B cell (primary cell): ENCODE data around the gene SERPINB12. TPM values are rescaled to one million over a fixed set of nuclear protein-coding genes. Genes with fewer than 3 reads are reported as not detected.

Source experiments
- ATAC-seq: fragments of 200-7000 bp; cut with Tn5 transposase; one replicate; pipeline ENCODE4 v1.10.0; 2021; ENCODE audit warnings: low read depth, mild to moderate bottlenecking, moderate number of reproducible peaks, moderate library complexity
- CTCF ChIA-PET: fragments of 350-600 bp; sonication (Branson Sonifier 250); formaldehyde crosslinking; loops from one replicate; lab custom pipeline; 2021; ENCODE audit warnings: antibody characterized with exemption, inconsistent platforms; lab: Charles Lee
- POLR2A ChIA-PET: fragments of 350-600 bp; sonication (Branson Sonifier 250); formaldehyde crosslinking; loops from one replicate; lab custom pipeline; 2021; ENCODE audit warnings: antibody characterized with exemption; lab: Charles Lee
- DNase-seq: peaks from one replicate; pipeline ENCODE4 v3.0.0; 2013
- H2AFZ ChIP-seq: 2 replicates; pipeline ENCODE4 v1.6.1; 2012; ENCODE audit warnings: mild to moderate bottlenecking, low read depth, low read length; ENCODE audit not compliant: insufficient read depth, poor library complexity, severe bottlenecking
- H3K27ac ChIP-seq, 2 donors: 1 replicate in 1 of 2; 2 replicates in 1 of 2; pipeline ENCODE4 v1.5.1; 2012 to 2013; ENCODE audit warnings: low read length in 2 of 2, mild to moderate bottlenecking in 2 of 2, moderate library complexity in 1 of 2
- H3K27me3 ChIP-seq, 4 experiments: fragments of 200-600 bp in 1 of 4; sonication (generic) in 1 of 4; replicated peaks in 1 of 4; 1 replicate in 2 of 4; 2 replicates in 2 of 4; pipeline versions ENCODE4 v1.6.1 to v1.7.0; 2013 to 2016; ENCODE audit warnings: low read length in 3 of 4, mild to moderate bottlenecking in 2 of 4, mixed read lengths in 1 of 4, moderate library complexity in 1 of 4; ENCODE audit not compliant: insufficient read depth in 4 of 4, control insufficient read depth in 3 of 4; ENCODE audit errors: control extremely low read depth in 1 of 4
- H3K36me3 ChIP-seq, 2 experiments: replicated peaks in 1 of 2; 1 replicate in 1 of 2; 2 replicates in 1 of 2; pipeline versions ENCODE4 v1.6.1 to v1.7.1; 2013; ENCODE audit warnings: low read length in 1 of 2; ENCODE audit not compliant: insufficient read depth in 2 of 2, control insufficient read depth in 1 of 2; ENCODE audit errors: control extremely low read depth in 1 of 2, extremely low read depth in 1 of 2
- H3K4me1 ChIP-seq, 2 donors: fragments of 200-600 bp in 1 of 2; sonication (generic) in 1 of 2; 1 replicate in 1 of 2; 2 replicates in 1 of 2; pipeline versions ENCODE4 v1.5.1 to v1.6.1; 2013 to 2017; ENCODE audit warnings: low read length in 2 of 2; ENCODE audit not compliant: control insufficient read depth in 2 of 2, insufficient read depth in 2 of 2
- H3K4me2 ChIP-seq: replicated peaks from 2 replicates; pipeline ENCODE3; 2012; ENCODE audit warnings: mild to moderate bottlenecking, low read depth, low read length; ENCODE audit not compliant: poor library complexity, severe bottlenecking
- H3K4me3 ChIP-seq, 5 experiments: fragments of 200-600 bp in 1 of 5; sonication (generic) in 1 of 5; 1 replicate in 3 of 5; 2 replicates in 2 of 5; pipeline versions ENCODE4 v1.5.1 to v1.7.0; 2011 to 2016; ENCODE audit warnings: low read length in 4 of 5, mild to moderate bottlenecking in 4 of 5, low read depth in 2 of 5, control low read depth in 1 of 5, moderate library complexity in 1 of 5; ENCODE audit not compliant: insufficient read depth in 1 of 5; ENCODE audit errors: control extremely low read depth in 1 of 5, extremely low read depth in 1 of 5
- H3K79me2 ChIP-seq: fragments of 200-600 bp; sonication (generic); one replicate; pipeline ENCODE4 v1.6.0; 2016; ENCODE audit warnings: low read length; ENCODE audit not compliant: control insufficient read depth, insufficient read depth
- H3K9ac ChIP-seq: fragments of 200-600 bp; sonication (generic); 2 replicates; pipeline ENCODE4 v1.6.1; 2017; ENCODE audit warnings: mild to moderate bottlenecking, low read length, moderate library complexity
- H3K9me3 ChIP-seq, 3 donors: one replicate each; pipeline versions ENCODE4 v1.6.1 to v1.7.1; 2013; ENCODE audit warnings: low read length in 2 of 3; ENCODE audit not compliant: control insufficient read depth in 2 of 3, insufficient read depth in 1 of 3; ENCODE audit errors: control extremely low read depth in 1 of 3
- H4K20me1 ChIP-seq: 2 replicates; pipeline ENCODE4 v1.6.0; 2012; ENCODE audit warnings: mild to moderate bottlenecking, low read length; ENCODE audit not compliant: insufficient read depth, control insufficient read depth, poor library complexity, severe bottlenecking
- H3K27ac Mint-ChIP-seq: one replicate; pipeline ENCODE4 v1.8.0; 2021; ENCODE audit warnings: mixed read lengths
- H3K27me3 Mint-ChIP-seq: one replicate; pipeline ENCODE4 v1.8.0; 2021; ENCODE audit warnings: mixed read lengths
- H3K4me1 Mint-ChIP-seq: one replicate; pipeline ENCODE4 v1.8.0; 2021; ENCODE audit warnings: mixed read lengths
- H3K4me3 Mint-ChIP-seq: one replicate; pipeline ENCODE4 v1.8.0; 2021; ENCODE audit warnings: mixed read lengths
- H3K9me3 Mint-ChIP-seq: one replicate; pipeline ENCODE4 v1.8.0; 2022; ENCODE audit warnings: mixed read lengths; ENCODE audit not compliant: insufficient read depth
- EZH2 ChIP-seq: IDR thresholded peaks from 2 replicates; pipeline ENCODE4 v1.6.1; 2012; ENCODE audit warnings: borderline replicate concordance, low read depth, mild to moderate bottlenecking, moderate library complexity, low read length; ENCODE audit not compliant: insufficient read depth, poor library complexity, severe bottlenecking
- WGBS: methylation state at CpG from one replicate; pipeline ENCODE4 v1.1.5; 2013; ENCODE audit warnings: missing lambda C conversion rate; ENCODE audit not compliant: insufficient coverage; 5-methylcytosine and 5-hydroxymethylcytosine counted together
- intact Hi-C: fragments of 100-400 bp; cut with micrococcal nuclease; formaldehyde crosslinking; loops from one replicate; pipeline ENCODE4 v1.10.0; 2022
- polyA minus RNA-seq: library from RNA; depleted of rRNA, polyadenylated mRNA; stranded (reverse); fragments of >200 nt; gene quantifications from 2 replicates; pipeline ENCODE4 v1.2.3, GENCODE V29; 2012
- polyA plus RNA-seq: library from polyadenylated mRNA; depleted of rRNA; stranded (reverse); fragments of >200 nt; gene quantifications from 2 replicates; pipeline ENCODE4 v1.2.3, GENCODE V29; 2012
- total RNA-seq, 2 donors: library from RNA; stranded (reverse); fragments of 120-200 nt in 1 of 2; gene quantifications; 1 replicate in 1 of 2; 2 replicates in 1 of 2; pipeline versions ENCODE4 v1.2.3 to v1.2.4, GENCODE V29; 2013 to 2022
- TF ChIP-seq, protein P1 (sequence below): fragments of 200-600 bp; IDR thresholded peaks from one replicate; pipeline ENCODE4 v1.8.0; 2022; ENCODE audit warnings: antibody characterized with exemption, mild to moderate bottlenecking

SERPINB12 gene, protein sequence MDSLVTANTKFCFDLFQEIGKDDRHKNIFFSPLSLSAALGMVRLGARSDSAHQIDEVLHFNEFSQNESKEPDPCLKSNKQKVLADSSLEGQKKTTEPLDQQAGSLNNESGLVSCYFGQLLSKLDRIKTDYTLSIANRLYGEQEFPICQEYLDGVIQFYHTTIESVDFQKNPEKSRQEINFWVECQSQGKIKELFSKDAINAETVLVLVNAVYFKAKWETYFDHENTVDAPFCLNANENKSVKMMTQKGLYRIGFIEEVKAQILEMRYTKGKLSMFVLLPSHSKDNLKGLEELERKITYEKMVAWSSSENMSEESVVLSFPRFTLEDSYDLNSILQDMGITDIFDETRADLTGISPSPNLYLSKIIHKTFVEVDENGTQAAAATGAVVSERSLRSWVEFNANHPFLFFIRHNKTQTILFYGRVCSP
- total RNA-seq, result not detected in 2 replicates
- total RNA-seq (2013), result not detected
- polyA plus RNA-seq, result not detected in 2 replicates
- not detected in 2 replicates for polyA minus RNA-seq

DNA sequence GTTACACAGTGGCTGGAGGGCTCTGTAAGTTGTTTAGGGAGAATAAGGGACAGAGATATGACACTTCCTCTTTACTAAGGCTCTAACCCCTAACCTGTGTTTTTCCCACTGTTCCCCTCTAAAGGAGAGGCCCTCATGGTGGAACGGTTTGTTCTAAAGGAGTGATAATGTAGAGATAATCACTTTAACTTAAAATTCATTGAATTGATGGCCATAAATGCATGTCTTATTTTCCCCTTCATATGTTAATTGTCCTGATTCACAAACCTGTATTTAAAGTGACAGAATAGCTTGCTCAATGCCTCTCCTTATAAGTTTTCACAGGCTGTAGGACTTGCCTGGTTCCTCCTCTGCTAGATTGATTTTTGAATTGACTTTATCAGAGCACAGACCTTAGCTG, at the start of gene SERPINB12:
Gene SERPINB12, plus strand, starts transcription at position 301 of the 400 bp plus-strand sequence. CDS start 13,791 bp downstream, outside the sequence.
- TF ChIP-seq EZH2, result no peak
- TF ChIP-seq, protein P1, sequence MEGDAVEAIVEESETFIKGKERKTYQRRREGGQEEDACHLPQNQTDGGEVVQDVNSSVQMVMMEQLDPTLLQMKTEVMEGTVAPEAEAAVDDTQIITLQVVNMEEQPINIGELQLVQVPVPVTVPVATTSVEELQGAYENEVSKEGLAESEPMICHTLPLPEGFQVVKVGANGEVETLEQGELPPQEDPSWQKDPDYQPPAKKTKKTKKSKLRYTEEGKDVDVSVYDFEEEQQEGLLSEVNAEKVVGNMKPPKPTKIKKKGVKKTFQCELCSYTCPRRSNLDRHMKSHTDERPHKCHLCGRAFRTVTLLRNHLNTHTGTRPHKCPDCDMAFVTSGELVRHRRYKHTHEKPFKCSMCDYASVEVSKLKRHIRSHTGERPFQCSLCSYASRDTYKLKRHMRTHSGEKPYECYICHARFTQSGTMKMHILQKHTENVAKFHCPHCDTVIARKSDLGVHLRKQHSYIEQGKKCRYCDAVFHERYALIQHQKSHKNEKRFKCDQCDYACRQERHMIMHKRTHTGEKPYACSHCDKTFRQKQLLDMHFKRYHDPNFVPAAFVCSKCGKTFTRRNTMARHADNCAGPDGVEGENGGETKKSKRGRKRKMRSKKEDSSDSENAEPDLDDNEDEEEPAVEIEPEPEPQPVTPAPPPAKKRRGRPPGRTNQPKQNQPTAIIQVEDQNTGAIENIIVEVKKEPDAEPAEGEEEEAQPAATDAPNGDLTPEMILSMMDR, result no peak
- Histone ChIP-seq H3K9me3 (no peaks in the 10 kb centered on the region), H2AFZ (no peak within 1 kb of the TSS), H4K20me1 (no peaks in the 10 kb centered on the region), H3K27me3 (peaks cover 0 to 3% (median 0%) of the 10 kb centered on the region in 4 experiments), H3K9ac (no peak within 1 kb of the TSS), H3K4me1 (no peaks in the 10 kb centered on the region), H3K79me2 (no peaks in the 10 kb centered on the region), H3K4me2 (no peak within 1 kb of the TSS), H3K27ac (no peak within 1 kb of the TSS), H3K4me3 (no peak within 1 kb of the TSS), H3K36me3 (no peaks in the 10 kb centered on the region)
- no peaks in the 10 kb centered on the region for H3K4me1 Mint-ChIP-seq
- no CpG with 5 or more reads among the region's 1 CpG for WGBS
- ChIA-PET POLR2A (no interaction called here), CTCF (no interaction called here)
- no peak within 1 kb of the TSS for H3K4me3 Mint-ChIP-seq
- DNase-seq (no peak), ATAC-seq (no peak)
- no peaks in the 10 kb centered on the region for H3K9me3 Mint-ChIP-seq
- no peak within 1 kb of the TSS for H3K27ac Mint-ChIP-seq
- peaks cover 26% of the 10 kb centered on the region for H3K27me3 Mint-ChIP-seq
- intact Hi-C loops, result no loop called here

DNA sequence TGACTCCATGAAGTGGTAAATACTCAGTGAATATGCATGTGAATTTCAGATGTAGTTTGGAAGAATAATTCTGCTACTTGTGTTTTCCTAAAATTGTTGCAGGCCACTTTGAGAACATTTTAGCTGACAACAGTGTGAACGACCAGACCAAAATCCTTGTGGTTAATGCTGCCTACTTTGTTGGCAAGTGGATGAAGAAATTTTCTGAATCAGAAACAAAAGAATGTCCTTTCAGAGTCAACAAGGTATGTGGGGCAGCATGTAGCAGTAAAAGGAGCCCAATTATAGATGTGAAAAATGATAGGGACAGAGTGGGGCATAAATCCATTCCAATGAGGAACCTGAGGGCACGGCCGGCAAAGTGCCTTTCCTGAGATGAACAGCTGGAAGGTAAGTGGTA, 49.3 kb upstream of the SERPINB12 start:
- no peaks in the 10 kb centered on the region for H3K79me2 ChIP-seq
- DNase-seq, result no peak
- CTCF ChIA-PET, result interaction anchor here (0.6 kb wide), 1 partner anchor 19 kb away, joined by 3 read pairs; no protein-coding TSS in a partner anchor

More for the DNA sequence above, 49.3 kb upstream of the SERPINB12 start:
- POLR2A ChIA-PET, result no interaction called here
- Mint-ChIP-seq H3K27me3 (peaks cover 17% of the 10 kb centered on the region), H3K9me3 (no peaks in the 10 kb centered on the region), H3K27ac (no peak overlapping the region), H3K4me1 (no peaks in the 10 kb centered on the region), H3K4me3 (no peak overlapping the region)
- TF ChIP-seq, protein P1, result no peak
- TF ChIP-seq EZH2, result no peak
- no peaks in the 10 kb centered on the region for H3K27me3 ChIP-seq
- no peak overlapping the region for H3K4me2 ChIP-seq
- no peaks in the 10 kb centered on the region for H4K20me1 ChIP-seq
- 63% methylated on average over 1 of the region's 3 CpGs for WGBS
- no peaks in the 10 kb centered on the region for H3K9me3 ChIP-seq
- intact Hi-C loops, result no loop called here
- H3K4me1 ChIP-seq, result no peaks in the 10 kb centered on the region
- no peak overlapping the region for H3K27ac ChIP-seq
- ATAC-seq, result no peak
- H2AFZ ChIP-seq, result no peak overlapping the region
- H3K9ac ChIP-seq, result no peak overlapping the region
- no peak overlapping the region for H3K4me3 ChIP-seq
- H3K36me3 ChIP-seq, result no peaks in the 10 kb centered on the region
